AG04449 (cell line): ENCODE results near the gene SRGAP3.

Experiments used
- CTCF ChIA-PET: fragments of 350-600 bp; formaldehyde crosslinking; extraction: SDS; loops from one replicate; lab custom pipeline; 2021; ENCODE audit warnings: antibody characterized with exemption; lab: Yijun Ruan, JAX
- POLR2A ChIA-PET: fragments of 400-600, 350-600 bp; formaldehyde crosslinking; extraction: SDS; loops from one replicate; lab custom pipeline; 2020; ENCODE audit warnings: antibody characterized with exemption, inconsistent platforms; lab: Yijun Ruan, JAX
- DNase-seq: peaks from one replicate; pipeline ENCODE4 v3.0.0-alpha.2; 2010; ENCODE audit warnings: low read depth, low spot score
- H3K4me3 ChIP-seq: 2 replicates; pipeline ENCODE4 v1.5.1; 2011; ENCODE audit warnings: low read depth, mild to moderate bottlenecking, control low read depth, low read length
- CTCF ChIP-seq: IDR thresholded peaks from one replicate; pipeline ENCODE4 v1.5.1; 2011; ENCODE audit warnings: mild to moderate bottlenecking, moderate library complexity, low read length, control low read depth, inconsistent platforms; ENCODE audit not compliant: insufficient read depth; ENCODE audit errors: missing control alignments

The SRGAP3 gene

GRCh38 chr3:9064251-9064650 is 185.2 kb downstream of the SRGAP3 start:
- ChIA-PET POLR2A (no interaction called here), CTCF (interaction anchor here (1.1 to 9.0 kb wide), 4 partner anchors 13 to 295 kb away, joined by 3 to 127 read pairs (median 46); partner anchors contain the start of gene OXTR)
- H3K4me3 ChIP-seq, result no peak overlapping the region
- DNase-seq, result no peak
- no peak for TF ChIP-seq CTCF

- no peak for TF ChIP-seq CTCF
- DNase-seq, result no peak
- ChIA-PET POLR2A (no interaction called here), CTCF (interaction anchor here (9.0 kb wide), 1 partner anchor 72 kb away, joined by 127 read pairs; no protein-coding TSS in a partner anchor)
- no peak overlapping the region for H3K4me3 ChIP-seq
Observed at GRCh38 chr3:9062570-9062969, 186.9 kb downstream of the SRGAP3 start.

GRCh38 chr3:9061634-9062033 is 187.8 kb downstream of the SRGAP3 start:
- CTCF ChIA-PET, result interaction anchor here (1.0 to 9.0 kb wide), 3 partner anchors 10 to 90 kb away, joined by 3 to 127 read pairs (median 3); no protein-coding TSS in a partner anchor
- no peak overlapping the region for H3K4me3 ChIP-seq
- no peak for DNase-seq
- POLR2A ChIA-PET, result no interaction called here
- TF ChIP-seq CTCF, result no peak

GRCh38 chr3:9059489-9060400 is 189.7 kb downstream of the SRGAP3 start:
- no peak for DNase-seq
- ChIA-PET CTCF (interaction anchor here (0.9 to 1.4 kb wide), 2 partner anchors 72 to 242 kb away, joined by 3 to 4 read pairs; no protein-coding TSS in a partner anchor), POLR2A (no interaction called here)
- H3K4me3 ChIP-seq, result no peak overlapping the region
- no peak for TF ChIP-seq CTCF

GRCh38 chr3:9056581-9056980 is 192.9 kb downstream of the SRGAP3 start:
- ChIA-PET POLR2A (no interaction called here), CTCF (interaction anchor here (1.1 to 1.6 kb wide), 3 partner anchors 10 to 69 kb away, joined by 4 to 5 read pairs (median 5); no protein-coding TSS in a partner anchor)
- DNase-seq, result no peak
- no peak for TF ChIP-seq CTCF
- no peak overlapping the region for H3K4me3 ChIP-seq

- no peak for TF ChIP-seq CTCF
- CTCF ChIA-PET, result interaction anchor here (1.0 to 1.2 kb wide), 3 partner anchors 56 to 255 kb away, joined by 3 to 4 read pairs (median 3); no protein-coding TSS in a partner anchor
- DNase-seq, result no peak
Observed at GRCh38 chr3:9047452-9048346, 201.7 kb downstream of the SRGAP3 start.

More at GRCh38 chr3:9047452-9048346, 201.7 kb downstream of the SRGAP3 start:
- POLR2A ChIA-PET, result no interaction called here
- H3K4me3 ChIP-seq, result no peak overlapping the region
